Keratinocyte (primary cell): ENCODE data around the gene COL13A1. TPM values are rescaled to one million over a fixed set of nuclear protein-coding genes. Genes with fewer than 3 reads are reported as not detected.

Source experiments
- DNase-seq: peaks from one replicate; pipeline ENCODE4 v3.0.0-alpha.2; 2011; ENCODE audit warnings: low read depth, missing footprints, low spot score
- FAIRE-seq: peaks from 2 replicates; lab custom pipeline; 2011; peaks lifted over from hg19 to GRCh38; lab: Jason Lieb, UNC
- H2AFZ ChIP-seq: 2 replicates; pipeline ENCODE4 v1.6.0; 2012; ENCODE audit warnings: low read length, control low read depth, inconsistent platforms; ENCODE audit not compliant: control insufficient read depth
- H3K27ac ChIP-seq: 2 replicates; pipeline ENCODE4 v1.5.1; 2011; ENCODE audit warnings: low read length; ENCODE audit not compliant: control insufficient read depth, insufficient read depth
- H3K27me3 ChIP-seq: 3 replicates; pipeline ENCODE4 v1.6.0; 2011; ENCODE audit warnings: low read length; ENCODE audit not compliant: control insufficient read depth, insufficient read depth; ENCODE audit errors: extremely low read depth
- H3K36me3 ChIP-seq, 2 experiments: 2 replicates in 1 of 2; 3 replicates in 1 of 2; pipeline ENCODE4 v1.5.1; 2011; ENCODE audit warnings: low read length in 2 of 2, mild to moderate bottlenecking in 1 of 2; ENCODE audit not compliant: control insufficient read depth in 2 of 2, insufficient read depth in 2 of 2; ENCODE audit errors: extremely low read depth in 1 of 2
- H3K4me1 ChIP-seq: 3 replicates; pipeline ENCODE4 v1.5.1; 2011; ENCODE audit warnings: low read length; ENCODE audit not compliant: control insufficient read depth, insufficient read depth; ENCODE audit errors: extremely low read depth
- H3K4me2 ChIP-seq: 3 replicates; pipeline ENCODE4 v1.6.0; 2011; ENCODE audit warnings: low read depth, low read length; ENCODE audit not compliant: control insufficient read depth, insufficient read depth; ENCODE audit errors: extremely low read depth
- H3K4me3 ChIP-seq, 3 experiments: fragments of 200-600 bp in 1 of 3; sonication (generic) in 1 of 3; 2 replicates in 2 of 3; 3 replicates in 1 of 3; pipeline ENCODE4 v1.5.1; 2011 to 2016; ENCODE audit warnings: low read length in 3 of 3, mild to moderate bottlenecking in 3 of 3, control low read depth in 2 of 3, inconsistent platforms in 1 of 3, low read depth in 1 of 3, mixed read lengths in 1 of 3, mixed run types in 1 of 3, moderate library complexity in 1 of 3; ENCODE audit not compliant: control insufficient read depth in 2 of 3, insufficient read depth in 2 of 3; ENCODE audit errors: extremely low read depth in 1 of 3
- H3K79me2 ChIP-seq: 2 replicates; pipeline ENCODE4 v1.6.0; 2012; ENCODE audit warnings: low read length; ENCODE audit not compliant: control insufficient read depth, insufficient read depth
- H3K9ac ChIP-seq: 3 replicates; pipeline ENCODE4 v1.6.0; 2011; ENCODE audit warnings: low read length; ENCODE audit not compliant: control insufficient read depth, insufficient read depth; ENCODE audit errors: extremely low read depth
- H3K9me1 ChIP-seq: 3 replicates; pipeline ENCODE4 v1.6.0; 2011; ENCODE audit warnings: low read length; ENCODE audit not compliant: control insufficient read depth, insufficient read depth; ENCODE audit errors: extremely low read depth
- H3K9me3 ChIP-seq: 2 replicates; pipeline ENCODE4 v1.5.1; 2012; ENCODE audit warnings: low read depth, low read length; ENCODE audit not compliant: control insufficient read depth
- H4K20me1 ChIP-seq: 3 replicates; pipeline ENCODE4 v1.6.0; 2011; ENCODE audit warnings: low read length; ENCODE audit not compliant: control insufficient read depth, insufficient read depth; ENCODE audit errors: extremely low read depth
- CTCF ChIP-seq, 3 experiments: IDR thresholded peaks in 1 of 3; conservative IDR thresholded peaks in 1 of 3; optimal IDR thresholded peaks in 1 of 3; 2 replicates in 2 of 3; 3 replicates in 1 of 3; pipeline versions ENCODE3 to v1.5.1; 2011; ENCODE audit warnings: low read length in 3 of 3, mild to moderate bottlenecking in 3 of 3, moderate library complexity in 2 of 3, control low read depth in 1 of 3, inconsistent platforms in 1 of 3; ENCODE audit not compliant: insufficient read depth in 2 of 3; ENCODE audit errors: extremely low read depth in 1 of 3
- EZH2 ChIP-seq: IDR thresholded peaks from one replicate; pipeline ENCODE4 v1.6.1; 2012; ENCODE audit warnings: inconsistent platforms, mild to moderate bottlenecking, low read length, moderate library complexity
- dilution Hi-C: fragments of 300-500 bp; cut with MboI; formaldehyde crosslinking; loops from one replicate; pipeline ENCODE4 v1.7.0; 2020; ENCODE audit warnings: low sequenced_read_pairs; ENCODE audit not compliant: extremely low pct_ligation_motif_present
- polyA plus RNA-seq, 5 experiments: library from polyadenylated mRNA; depleted of rRNA in 3 of 5; stranded (reverse) in 3 of 5; stranded (forward) in 1 of 5; unstranded in 1 of 5; fragments of >200 nt; gene quantifications; 1 replicate in 1 of 5; 2 replicates in 3 of 5; 3 replicates in 1 of 5; pipeline versions ENCODE4 v1.2.1 to v1.2.3, GENCODE V29; 2011 to 2012; ENCODE audit warnings: missing spikeins in 2 of 5, low read depth in 1 of 5, low replicate concordance in 1 of 5

Gene COL13A1
- polyA plus RNA-seq, 1 donor (not counting 4 experiments of a cell fraction or from before 2014, with no cell fraction given): 1.5 TPM

GRCh38 chr10:69960606-69960987 lies 158.9 kb downstream of the COL13A1 start:
- TF ChIP-seq CTCF (optimal IDR thresholded peaks at IDR 0.05 in 1 of 3, IDR thresholded peaks at IDR 0.05 in 1 of 3, conservative IDR thresholded peaks at IDR 0.05 in 1 of 3; ENCODE audit: extremely low read depth in 1 of 3, insufficient read depth in 2 of 3, low read length in 3 of 3) (no peak), EZH2 (no peak)
- FAIRE-seq: no peak
- dilution Hi-C loops: no loop called here

GRCh38 chr10:69960988-69961880 lies 159.5 kb downstream of the COL13A1 start:
- H3K9me1 ChIP-seq: no peaks in the 10 kb centered on the region
- H3K4me1 ChIP-seq: peaks cover 4% of the 10 kb centered on the region
- TF ChIP-seq EZH2: no peak
- peak; percentile 26 to 49 (median 26) for TF ChIP-seq CTCF (optimal IDR thresholded peaks at IDR 0.05 in 1 of 3, IDR thresholded peaks at IDR 0.05 in 1 of 3, conservative IDR thresholded peaks at IDR 0.05 in 1 of 3; ENCODE audit: extremely low read depth in 1 of 3, insufficient read depth in 2 of 3, low read length in 3 of 3)
- no peaks in the 10 kb centered on the region for H3K79me2 ChIP-seq
- DNase-seq: no peak
- no peaks in the 10 kb centered on the region for H4K20me1 ChIP-seq
- H3K9me3 ChIP-seq: no peaks in the 10 kb centered on the region
- no peak overlapping the region for H3K4me2 ChIP-seq
- H3K4me3 ChIP-seq: no peak overlapping the region
- H3K27ac ChIP-seq: no peak overlapping the region
- no peak for FAIRE-seq
- H3K27me3 ChIP-seq: peaks cover 18% of the 10 kb centered on the region
- no peak overlapping the region for H3K9ac ChIP-seq
- no peak overlapping the region for H2AFZ ChIP-seq
- H3K36me3 ChIP-seq: no peaks in the 10 kb centered on the region
- dilution Hi-C loops: no loop called here

More at GRCh38 chr10:69960606-69960987, 158.9 kb downstream of the COL13A1 start:
- Histone ChIP-seq H2AFZ (no peak overlapping the region), H3K4me1 (peaks cover 9% of the 10 kb centered on the region), H3K9me1 (no peaks in the 10 kb centered on the region), H3K36me3 (no peaks in the 10 kb centered on the region), H3K79me2 (no peaks in the 10 kb centered on the region), H3K27me3 (peaks cover 16% of the 10 kb centered on the region), H3K4me3 (no peak overlapping the region), H3K4me2 (no peak overlapping the region), H3K9ac (no peak overlapping the region), H3K9me3 (no peaks in the 10 kb centered on the region), H4K20me1 (no peaks in the 10 kb centered on the region), H3K27ac (no peak overlapping the region)
- no peak for DNase-seq
